Activated CD8-positive, alpha-beta memory T cell treated with anti-CD3 and anti-CD28 coated beads, Interleukin-2, amount 50 U/mL, for 48 hours (primary cell): ENCODE results near the gene FAM120AOS.

Experiments used
- DNase-seq: peaks from one replicate; pipeline ENCODE4 v3.0.0-alpha.2; 2020

FAM120AOS gene

GRCh38 chr9:93453047-93453914 is at the start of gene FAM120AOS:
FAM120AOS (minus strand) TSS chr9:93453581; CDS start chr9:93452709, 872 bp downstream.
- peak; percentile 88 for DNase-seq

- no peak for DNase-seq
Measured at GRCh38 chr9:93501406-93501805, 48.0 kb upstream of the FAM120AOS start.

- no peak for DNase-seq
Measured at GRCh38 chr9:93500571-93501298, 47.4 kb upstream of the FAM120AOS start.

- DNase-seq: no peak
Measured at GRCh38 chr9:93496285-93496684, 42.9 kb upstream of the FAM120AOS start.

GRCh38 chr9:93493949-93494348 is 40.6 kb upstream of the FAM120AOS start:
- DNase-seq: no peak

GRCh38 chr9:93492327-93492726 is 38.9 kb upstream of the FAM120AOS start:
- no peak for DNase-seq

- no peak for DNase-seq
Measured at GRCh38 chr9:93491593-93492232, 38.3 kb upstream of the FAM120AOS start.

GRCh38 chr9:93488244-93488643 is 34.9 kb upstream of the FAM120AOS start:
- no peak for DNase-seq

GRCh38 chr9:93486268-93486667 is 32.9 kb upstream of the FAM120AOS start:
- DNase-seq: no peak

GRCh38 chr9:93483497-93483896 is 30.1 kb upstream of the FAM120AOS start:
- DNase-seq: no peak

- DNase-seq: no peak
Measured at GRCh38 chr9:93480728-93481324, 27.4 kb upstream of the FAM120AOS start.

- DNase-seq: no peak
Measured at GRCh38 chr9:93480262-93480661, 26.9 kb upstream of the FAM120AOS start.

GRCh38 chr9:93479726-93480125 is 26.3 kb upstream of the FAM120AOS start:
- no peak for DNase-seq

- DNase-seq: no peak
Measured at GRCh38 chr9:93477397-93477796, 24.0 kb upstream of the FAM120AOS start.

GRCh38 chr9:93476924-93477323 is 23.5 kb upstream of the FAM120AOS start:
- DNase-seq: no peak

- DNase-seq: no peak
Measured at GRCh38 chr9:93475856-93476255, 22.5 kb upstream of the FAM120AOS start.

- DNase-seq: no peak
Measured at GRCh38 chr9:93475108-93475507, 21.7 kb upstream of the FAM120AOS start.

- DNase-seq: no peak
Measured at GRCh38 chr9:93473411-93473810, 20.0 kb upstream of the FAM120AOS start.

- no peak for DNase-seq
Measured at GRCh38 chr9:93471124-93471523, 17.7 kb upstream of the FAM120AOS start.

GRCh38 chr9:93470391-93470790 is 17.0 kb upstream of the FAM120AOS start:
- DNase-seq: no peak

GRCh38 chr9:93468763-93469456 is 15.5 kb upstream of the FAM120AOS start:
- no peak for DNase-seq

- no peak for DNase-seq
Measured at GRCh38 chr9:93467462-93467861, 14.1 kb upstream of the FAM120AOS start.

GRCh38 chr9:93467062-93467416 is 13.7 kb upstream of the FAM120AOS start:
- no peak for DNase-seq
